Measurements from ENCODE around the gene ZNF823. TPM values are rescaled to one million over a fixed set of nuclear protein-coding genes. Genes with fewer than 3 reads are reported as not detected.

ZNF823 gene
- total and polyA plus RNA-seq, 2 donors (not counting 3 experiments of a cell fraction or from before 2014, with no cell fraction given) = 1.4 to 4.4 TPM

DNA sequence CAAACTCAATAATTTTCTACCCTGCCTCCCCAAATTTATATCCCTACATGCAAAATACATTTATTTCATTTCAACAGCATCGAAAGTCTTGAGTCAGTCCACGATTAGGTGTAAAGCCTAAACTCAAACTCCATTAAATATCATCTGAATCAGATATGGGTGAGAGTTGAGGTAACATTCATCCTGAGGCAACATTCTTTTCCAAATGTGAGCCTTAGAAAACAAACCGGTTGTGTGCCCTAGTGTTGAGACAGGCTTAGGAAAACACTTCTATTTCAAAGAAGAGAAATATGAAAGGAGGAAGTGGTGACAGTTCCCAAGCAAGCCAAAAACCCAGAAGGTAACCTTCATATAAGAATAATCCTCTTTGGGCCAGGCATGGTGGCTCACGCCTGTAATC is 15.9 kb upstream of the ZNF823 start:
- no peak for FAIRE-seq

More for the DNA sequence above, 15.9 kb upstream of the ZNF823 start:
- ChIA-PET POLR2A (no interaction called here), CTCF (no interaction called here)
- BruUV-seq (replicated peaks) = no TSS peak
- Histone ChIP-seq H3K4me2 (ENCODE audit: insufficient read depth, low read length) (no peak overlapping the region), H3K9ac (replicated peaks; ENCODE audit: extremely low read depth, insufficient read depth, low read length) (no peak overlapping the region), H3K27ac (ENCODE audit: insufficient read depth, low read depth, low read length) (no peak overlapping the region), H3K79me2 (ENCODE audit: control insufficient read depth, insufficient read depth, low read length) (no peaks in the 10 kb centered on the region), H3K9me3 (replicated peaks; ENCODE audit: control insufficient read depth, insufficient read depth, low read length) (peaks cover 3% of the 10 kb centered on the region), H2AFZ (ENCODE audit: low read depth, low read length) (no peak overlapping the region), H3K36me3 (ENCODE audit: control insufficient read depth in 2 of 2, extremely low read depth in 1 of 2, insufficient read depth in 2 of 2, low read length in 2 of 2) (no peaks in the 10 kb centered on the region), H3K9me1 (replicated peaks; ENCODE audit: control insufficient read depth, extremely low read depth, insufficient read depth, low read length) (no peaks in the 10 kb centered on the region), H3K4me1 (ENCODE audit: control insufficient read depth, extremely low read depth, insufficient read depth, low read length) (no peaks in the 10 kb centered on the region), H3K27me3 (ENCODE audit: control insufficient read depth in 2 of 2, insufficient read depth in 2 of 2, low read length in 2 of 2) (no peaks in the 10 kb centered on the region), H4K20me1 (replicated peaks; ENCODE audit: control insufficient read depth, extremely low read depth, insufficient read depth, low read length) (no peaks in the 10 kb centered on the region), H3K4me3 (replicated peaks in 1 of 3; ENCODE audit: insufficient read depth in 1 of 3, low read depth in 1 of 3, low read length in 3 of 3) (no peak overlapping the region)
- dilution Hi-C loops (cut with MboI; ENCODE audit: extremely low pct_ligation_motif_present, low sequenced_read_pairs) = no loop called here
- no peak for TF ChIP-seq CTCF (IDR thresholded peaks at IDR 0.05; ENCODE audit: extremely low read depth in 1 of 2, insufficient read depth in 1 of 2, low read depth in 1 of 2, low read length in 2 of 2)
- TF ChIP-seq JUN (IDR thresholded peaks at IDR 0.05; ENCODE audit: borderline replicate concordance, insufficient read depth, insufficient read length, low read depth) = no peak
- no peak for TF ChIP-seq EZH2 (IDR thresholded peaks at IDR 0.05; ENCODE audit: borderline replicate concordance, low read depth, low read length, severe bottlenecking)
- TF ChIP-seq POLR2A (IDR thresholded peaks at IDR 0.05; ENCODE audit: low read depth, low read length) = no peak
- TF ChIP-seq, protein P1, sequence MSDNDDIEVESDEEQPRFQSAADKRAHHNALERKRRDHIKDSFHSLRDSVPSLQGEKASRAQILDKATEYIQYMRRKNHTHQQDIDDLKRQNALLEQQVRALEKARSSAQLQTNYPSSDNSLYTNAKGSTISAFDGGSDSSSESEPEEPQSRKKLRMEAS (IDR thresholded peaks at IDR 0.05; ENCODE audit: insufficient read depth, insufficient read length) = no peak
- no peak for TF ChIP-seq GATA2 (IDR thresholded peaks at IDR 0.05; ENCODE audit: insufficient read depth, insufficient read length, low read depth, low read length)
- TF ChIP-seq POLR2AphosphoS5 (IDR thresholded peaks at IDR 0.05; ENCODE audit: insufficient read depth, low read depth, low read length) = no peak
- no peak for TF ChIP-seq FOS (IDR thresholded peaks at IDR 0.05; ENCODE audit: borderline replicate concordance, insufficient read depth, low read length)
- no peak for TF ChIP-seq MYC (IDR thresholded peaks at IDR 0.05; ENCODE audit: low read depth, low read length)
- no peak for DNase-seq (ENCODE audit: low read depth, low spot score)
- intact Hi-C loops (cut with micrococcal nuclease) = no loop called here

Data from endothelial cell of umbilical vein (primary cell).